Lower leg skin (tissue), 4 donors: Measurements from ENCODE around the gene DCDC2. TPM values are rescaled to one million over a fixed set of nuclear protein-coding genes. Genes with fewer than 3 reads are reported as not detected.
"Not testable (repeated sequence)": the region's sequence is repeated elsewhere in the genome, so short reads cannot be mapped to it uniquely, and the experiment has no call there.

Experiments
- DNase-seq, 2 donors: peaks; one replicate each; pipeline ENCODE4 v3.0.0-alpha.2; 2019; ENCODE audit warnings: low spot score in 2 of 2
- H3K4me3 ChIP-seq: fragments of 200-600 bp; sonication (generic); 2 replicates; pipeline ENCODE4 v1.5.1; 2017; ENCODE audit warnings: mild to moderate bottlenecking, low read depth; ENCODE audit not compliant: poor library complexity, severe bottlenecking
- POLR2A ChIP-seq, 2 donors: fragments of 450-650 bp; IDR thresholded peaks; one replicate each; pipeline ENCODE4 v1.6.1; 2016 to 2017; ENCODE audit warnings: antibody characterized with exemption in 2 of 2, mild to moderate bottlenecking in 1 of 2, moderate library complexity in 1 of 2
- WGBS, 2 donors: methylation state at CpG; one replicate each; pipeline ENCODE4 v1.1.5; 2018; 5-methylcytosine and 5-hydroxymethylcytosine counted together
- intact Hi-C: fragments of 100-400 bp; cut with DNase I; formaldehyde crosslinking; loops from one replicate; pipeline ENCODE4 v1.15.0; 2023; ENCODE audit warnings: low total_unique reads
- total RNA-seq, 4 donors: library from RNA; depleted of rRNA; stranded (reverse); fragments of >200 nt; gene quantifications; one replicate each; pipeline ENCODE4 v1.1.0, GENCODE V29; 2016
- TF ChIP-seq, protein P1 (sequence below), 3 donors: fragments of 450-650 bp; IDR thresholded peaks; one replicate each; pipeline ENCODE4 v1.5.1; 2016; ENCODE audit warnings: antibody characterized with exemption in 3 of 3, mild to moderate bottlenecking in 3 of 3, moderate library complexity in 2 of 3

Gene DCDC2
- total RNA-seq, 4 donors from 2014 or later = 0.10 to 0.20 TPM; not detected in 2

DNA sequence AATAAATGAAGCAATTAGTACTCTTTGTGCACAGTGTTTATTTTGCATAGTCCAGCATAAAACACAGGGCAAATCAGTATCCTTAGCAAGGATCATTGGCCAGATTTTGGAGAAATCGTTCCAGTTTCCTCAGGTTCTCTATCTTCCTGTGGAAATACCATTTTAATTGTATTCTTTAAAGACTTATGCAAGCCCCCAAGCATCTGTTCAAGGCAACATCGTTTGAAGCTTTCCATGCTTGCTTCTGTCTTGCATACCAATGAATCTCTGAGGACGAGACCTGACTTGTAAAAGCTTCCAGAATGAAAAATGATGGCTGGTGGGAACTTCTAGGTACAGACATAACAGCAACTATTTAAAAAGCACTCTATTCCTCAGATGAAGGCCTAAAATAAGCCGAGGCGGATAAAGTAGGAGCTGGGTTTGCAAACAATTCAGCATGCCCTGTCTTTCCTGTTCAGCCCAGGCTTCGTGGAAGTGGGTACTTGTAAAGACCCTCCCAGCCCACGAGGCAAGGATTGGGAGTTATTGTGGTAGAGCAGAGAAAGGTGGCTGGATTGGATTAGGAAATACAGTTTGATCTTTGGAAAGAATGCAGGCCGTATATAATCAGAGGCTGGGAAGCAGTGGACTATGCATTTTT, 210.2 kb downstream of the DCDC2 start:
- H3K4me3 ChIP-seq = no peak overlapping the region
- intact Hi-C loops = no loop called here
- no peak for TF ChIP-seq POLR2A (IDR thresholded peaks at IDR 0.05)
- TF ChIP-seq, protein P1, sequence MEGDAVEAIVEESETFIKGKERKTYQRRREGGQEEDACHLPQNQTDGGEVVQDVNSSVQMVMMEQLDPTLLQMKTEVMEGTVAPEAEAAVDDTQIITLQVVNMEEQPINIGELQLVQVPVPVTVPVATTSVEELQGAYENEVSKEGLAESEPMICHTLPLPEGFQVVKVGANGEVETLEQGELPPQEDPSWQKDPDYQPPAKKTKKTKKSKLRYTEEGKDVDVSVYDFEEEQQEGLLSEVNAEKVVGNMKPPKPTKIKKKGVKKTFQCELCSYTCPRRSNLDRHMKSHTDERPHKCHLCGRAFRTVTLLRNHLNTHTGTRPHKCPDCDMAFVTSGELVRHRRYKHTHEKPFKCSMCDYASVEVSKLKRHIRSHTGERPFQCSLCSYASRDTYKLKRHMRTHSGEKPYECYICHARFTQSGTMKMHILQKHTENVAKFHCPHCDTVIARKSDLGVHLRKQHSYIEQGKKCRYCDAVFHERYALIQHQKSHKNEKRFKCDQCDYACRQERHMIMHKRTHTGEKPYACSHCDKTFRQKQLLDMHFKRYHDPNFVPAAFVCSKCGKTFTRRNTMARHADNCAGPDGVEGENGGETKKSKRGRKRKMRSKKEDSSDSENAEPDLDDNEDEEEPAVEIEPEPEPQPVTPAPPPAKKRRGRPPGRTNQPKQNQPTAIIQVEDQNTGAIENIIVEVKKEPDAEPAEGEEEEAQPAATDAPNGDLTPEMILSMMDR (IDR thresholded peaks at IDR 0.05) = no peak
- WGBS, 2 donors = 42 to 43% methylated on average over 8 of the region's 8 CpGs
- no peak for DNase-seq

DNA sequence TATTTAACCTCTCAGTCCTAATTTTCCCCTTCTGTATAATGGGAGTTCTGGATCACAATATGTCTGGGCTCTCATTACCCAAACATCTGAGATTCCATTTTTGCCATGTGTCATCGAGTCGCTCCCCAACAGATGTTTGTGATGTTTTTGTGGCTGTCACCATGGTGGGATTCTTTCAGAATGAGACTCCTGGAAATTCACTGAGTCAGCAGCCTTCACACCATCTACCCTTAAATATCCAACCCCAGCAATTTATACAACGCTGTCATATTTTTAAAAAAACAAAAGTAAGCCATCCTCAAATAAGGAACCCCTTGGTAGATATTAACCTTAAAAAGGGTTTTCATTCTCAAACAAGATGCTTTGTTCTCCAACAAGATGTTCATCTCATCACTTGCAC, 211.0 kb downstream of the DCDC2 start:
- 79 to 84% methylated on average over 3 of the region's 3 CpGs for WGBS, 2 donors
- intact Hi-C loops = no loop called here
- no peak overlapping the region for H3K4me3 ChIP-seq
- TF ChIP-seq, protein P1 (IDR thresholded peaks at IDR 0.05) = no peak
- TF ChIP-seq POLR2A (IDR thresholded peaks at IDR 0.05) = no peak
- no peak for DNase-seq

DNA sequence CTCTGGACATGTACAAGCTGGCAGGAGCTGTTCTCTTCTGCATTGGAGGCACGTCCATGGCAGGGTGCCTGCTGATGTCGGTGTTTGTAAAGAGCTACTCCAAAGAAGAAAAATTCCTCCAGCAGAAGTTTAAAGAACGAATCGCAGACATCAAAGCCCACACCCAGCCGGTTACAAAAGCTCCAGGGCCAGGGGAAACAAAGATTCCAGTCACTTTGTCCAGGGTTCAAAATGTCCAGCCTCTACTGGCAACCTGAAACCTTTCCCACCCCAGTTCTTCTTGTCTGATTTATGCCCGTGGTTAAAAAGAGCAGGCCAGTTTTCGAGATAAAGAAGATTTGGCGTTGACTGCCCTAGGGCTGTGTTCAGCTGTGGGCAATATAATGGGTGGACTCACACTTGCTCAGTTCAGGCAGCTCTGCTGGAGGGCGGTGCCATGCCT, 212.1 kb downstream of the DCDC2 start:
- H3K4me3 ChIP-seq = no peak overlapping the region
- no peak for TF ChIP-seq POLR2A (IDR thresholded peaks at IDR 0.05)
- TF ChIP-seq, protein P1 (IDR thresholded peaks at IDR 0.05) = no peak
- intact Hi-C loops = no loop called here
- no peak for DNase-seq
- 42 to 53% methylated on average over 9 of the region's 9 CpGs for WGBS, 2 donors

DNA sequence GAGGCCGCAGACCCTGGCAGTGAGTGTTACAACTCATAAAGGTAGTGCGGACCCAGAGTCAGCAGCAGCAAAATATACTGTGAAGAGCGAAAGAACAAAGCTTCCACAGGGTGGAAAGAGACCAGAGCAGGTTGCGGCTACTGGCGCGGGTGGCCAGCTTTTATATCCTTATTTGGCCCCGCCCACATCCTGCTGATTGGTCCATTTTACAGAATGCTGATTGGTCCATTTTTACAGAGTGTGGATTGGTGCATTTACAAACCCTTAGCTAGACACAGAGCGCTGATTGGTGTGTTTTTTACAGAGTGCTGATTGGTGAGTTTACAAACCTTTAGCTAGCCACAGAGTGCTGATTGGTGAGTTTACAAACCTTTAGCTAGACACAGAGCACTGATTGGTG, 215.1 kb downstream of the DCDC2 start:
- DNase-seq, intact Hi-C loops, H3K4me3 ChIP-seq: not testable (repeated sequence)
- 88 to 91% methylated on average over 8 of the region's 8 CpGs for WGBS, 2 donors

DNA sequence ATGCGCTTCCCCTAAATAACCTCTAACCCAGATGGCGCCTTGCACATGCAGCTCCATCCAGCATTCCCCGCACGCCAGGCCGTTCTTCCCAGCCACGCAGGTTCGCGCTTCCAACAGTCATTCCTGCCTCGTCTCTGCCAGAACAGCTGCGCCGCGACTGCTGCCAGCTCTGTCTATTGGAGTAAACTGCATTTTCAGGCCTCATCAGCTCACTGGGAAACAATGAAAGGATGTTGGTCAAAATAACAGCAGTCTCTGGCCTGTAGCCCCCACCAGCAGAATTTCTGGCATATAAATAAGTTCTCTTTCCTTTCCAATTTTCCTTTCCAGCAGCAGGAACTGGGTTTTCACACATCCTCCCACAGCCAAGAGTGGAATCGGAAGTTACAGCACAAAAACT, 217.3 kb downstream of the DCDC2 start:
- 78 to 79% methylated on average over 13 of the region's 13 CpGs for WGBS, 2 donors
- TF ChIP-seq POLR2A (IDR thresholded peaks at IDR 0.05) = no peak
- TF ChIP-seq, protein P1 (IDR thresholded peaks at IDR 0.05) = no peak
- H3K4me3 ChIP-seq = no peak overlapping the region
- intact Hi-C loops = no loop called here
- DNase-seq = no peak

DNA sequence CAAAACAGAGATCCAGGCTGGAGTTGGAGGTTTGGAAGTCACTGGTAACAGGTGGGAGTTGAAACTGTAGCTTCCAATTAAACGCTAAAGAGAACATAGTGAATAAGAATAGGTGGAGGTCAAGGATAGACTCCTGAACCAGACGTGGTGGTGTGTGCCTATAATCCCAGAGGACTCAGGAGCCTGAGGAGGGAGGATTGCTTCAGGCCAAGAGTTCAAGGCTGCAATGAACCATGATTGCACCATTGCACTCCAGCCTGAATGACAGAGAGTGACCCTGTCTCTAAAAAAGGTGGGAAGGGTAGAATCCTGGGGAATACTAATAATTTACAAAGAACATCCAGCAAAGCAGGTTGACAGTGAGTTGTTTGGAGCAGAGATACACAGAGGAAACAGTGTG, 218.2 kb downstream of the DCDC2 start:
- DNase-seq = no peak
- H3K4me3 ChIP-seq = no peak overlapping the region
- intact Hi-C loops = no loop called here
- TF ChIP-seq, protein P1 (IDR thresholded peaks at IDR 0.05) = no peak
- no peak for TF ChIP-seq POLR2A (IDR thresholded peaks at IDR 0.05)
- WGBS, 2 donors = 63 to 77% methylated on average over 2 of the region's 2 CpGs
